GM12872 (cell line): ENCODE measurements around the gene OCIAD1.

ENCODE experiments used
- CTCF ChIP-seq: IDR thresholded peaks from 3 replicates; pipeline ENCODE4 v1.5.1; 2011; ENCODE audit warnings: low read depth, mild to moderate bottlenecking, low read length, moderate library complexity; ENCODE audit not compliant: insufficient read depth

Gene OCIAD1

DNA sequence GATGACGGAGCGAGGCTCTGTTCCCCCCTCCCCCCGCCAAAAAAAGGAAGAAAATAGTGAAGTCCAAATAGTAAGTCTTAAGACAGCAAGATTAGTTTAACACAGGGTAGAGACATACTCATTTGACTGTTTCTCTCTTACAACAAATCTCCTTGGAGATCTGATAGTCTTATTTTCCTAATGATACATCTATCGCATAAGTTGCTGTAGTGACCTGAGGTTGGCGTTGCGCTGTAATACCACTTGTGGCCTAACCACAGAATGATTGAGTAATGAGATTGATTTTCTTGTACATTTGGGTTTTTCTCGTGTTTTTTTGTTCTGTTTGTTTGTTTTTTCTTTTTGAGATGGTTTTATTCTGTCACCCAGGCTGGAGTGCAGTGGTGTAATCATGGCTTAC, 27.2 kb downstream of the OCIAD1 start:
- no peak for TF ChIP-seq CTCF

DNA sequence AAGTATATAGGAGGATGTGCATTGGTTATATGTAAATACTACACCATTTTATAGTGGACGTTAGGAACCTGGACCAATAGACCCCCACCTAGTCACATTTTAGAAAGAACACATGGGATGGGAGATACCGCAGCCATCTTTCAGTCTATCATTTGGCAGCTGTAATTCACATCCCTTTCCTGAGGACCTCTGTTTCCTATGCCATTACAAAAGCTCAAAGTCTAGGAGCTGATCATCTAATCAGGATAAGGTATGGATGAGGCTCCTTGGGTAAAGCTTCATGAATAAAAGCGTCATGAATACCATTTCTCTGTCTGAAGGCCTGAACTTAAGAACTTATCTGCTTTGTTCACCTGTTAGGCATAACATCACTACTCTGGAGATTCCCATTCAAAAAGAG, 31.1 kb downstream of the OCIAD1 start:
- TF ChIP-seq CTCF: no peak

- TF ChIP-seq CTCF: no peak
Observed at GRCh38 chr4:48862661-48863060, 31.8 kb downstream of the OCIAD1 start.

DNA sequence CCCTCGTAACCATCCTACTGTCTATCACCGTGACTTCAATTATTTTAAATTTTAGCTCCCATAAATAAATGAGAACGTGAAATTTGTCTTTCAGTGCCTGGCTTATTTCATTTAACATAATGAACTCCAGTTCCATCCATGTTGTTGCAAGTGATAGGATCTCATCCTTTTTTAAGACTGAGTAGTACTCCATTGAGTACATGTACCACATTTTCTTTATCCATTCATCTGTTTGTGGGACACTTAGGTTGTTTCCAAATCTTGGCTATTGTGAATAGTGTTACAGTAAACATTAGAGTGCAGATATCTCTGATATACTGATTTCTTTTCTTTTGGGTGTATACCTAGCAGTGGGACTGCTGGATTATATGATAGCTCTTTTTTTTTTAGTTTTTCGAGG, 32.8 kb downstream of the OCIAD1 start:
- no peak for TF ChIP-seq CTCF

- TF ChIP-seq CTCF: no peak
Observed at GRCh38 chr4:48877827-48878535, 47.1 kb downstream of the OCIAD1 start.

- TF ChIP-seq CTCF: no peak
Observed at GRCh38 chr4:48879561-48880442, 48.9 kb downstream of the OCIAD1 start.

GRCh38 chr4:48891028-48891619, 60.2 kb downstream of the OCIAD1 start:
- no peak for TF ChIP-seq CTCF
